OCI-LY7 (cell line): Measurements from ENCODE around the gene DNMT3B. TPM values are rescaled to one million over a fixed set of nuclear protein-coding genes. Genes with fewer than 3 reads are reported as not detected.

Experiments used
- BruUV-seq: library from RNA; stranded (reverse); fragments of 400-500 nt; replicated peaks from 2 replicates; lab custom pipeline; 2021; lab: Mats Ljungman, UMichigan
- CTCF ChIA-PET: fragments of 300-600 bp; sonication (Branson Sonifier 250); formaldehyde crosslinking; loops from one replicate; lab custom pipeline; 2022; ENCODE audit warnings: antibody characterized with exemption; ENCODE audit not compliant: unreplicated experiment; lab: Charles Lee
- POLR2A ChIA-PET: fragments of 300-600 bp; sonication (Branson Sonifier 250); formaldehyde crosslinking; loops from one replicate; lab custom pipeline; 2022; ENCODE audit warnings: antibody characterized with exemption; lab: Charles Lee
- DNase-seq: peaks from one replicate; pipeline ENCODE4 v3.0.0-alpha.2; 2015; ENCODE audit warnings: low spot score
- H2AFZ ChIP-seq: fragments of 200-600 bp; sonication (generic), shearing (Covaris generic); 2 replicates; pipeline ENCODE4 v1.6.1; 2014; ENCODE audit warnings: mild to moderate bottlenecking, antibody characterized with exemption, low read length, moderate library complexity
- H3K27ac ChIP-seq: fragments of 200-600 bp; sonication (generic); 2 replicates; pipeline ENCODE4 v1.5.1; 2014; ENCODE audit warnings: mixed run types, low read depth, mild to moderate bottlenecking, moderate library complexity, low read length, inconsistent platforms; ENCODE audit not compliant: poor library complexity, severe bottlenecking
- H3K36me3 ChIP-seq: fragments of 200-600 bp; sonication (generic); 2 replicates; pipeline ENCODE4 v1.6.1; 2014; ENCODE audit warnings: mild to moderate bottlenecking, antibody characterized with exemption, low read length, moderate library complexity, mixed read lengths; ENCODE audit not compliant: insufficient read depth
- H3K4me1 ChIP-seq: fragments of 200-600 bp; sonication (generic); 2 replicates; pipeline ENCODE4 v1.5.1; 2014; ENCODE audit warnings: mild to moderate bottlenecking, low read length; ENCODE audit not compliant: insufficient read depth, poor library complexity, severe bottlenecking
- H3K4me2 ChIP-seq: fragments of 200-600 bp; sonication (generic); 2 replicates; pipeline ENCODE4 v1.6.1; 2014; ENCODE audit warnings: mild to moderate bottlenecking, low read length
- H3K4me3 ChIP-seq: fragments of 200-600 bp; sonication (generic); 2 replicates; pipeline ENCODE4 v1.5.1; 2014; ENCODE audit warnings: mild to moderate bottlenecking, low read depth, low read length; ENCODE audit not compliant: poor library complexity, severe bottlenecking
- H3K79me2 ChIP-seq: fragments of 200-600 bp; sonication (generic); 2 replicates; pipeline ENCODE4 v1.6.1; 2016; ENCODE audit warnings: low read depth, mild to moderate bottlenecking, low read length, moderate library complexity, mixed read lengths; ENCODE audit not compliant: insufficient read depth
- H3K9me2 ChIP-seq: fragments of 200-600 bp; sonication (generic); 2 replicates; pipeline ENCODE4 v1.6.1; 2016; ENCODE audit warnings: mild to moderate bottlenecking, low read length, mixed read lengths; ENCODE audit not compliant: insufficient read depth
- H3K9me3 ChIP-seq: fragments of 200-600 bp; sonication (generic); 2 replicates; pipeline ENCODE4 v1.6.1; 2014; ENCODE audit warnings: mild to moderate bottlenecking, mixed run types, low read length, mixed read lengths
- H4K20me1 ChIP-seq: fragments of 200-600 bp; sonication (generic); 2 replicates; pipeline ENCODE4 v1.6.1; 2014; ENCODE audit warnings: mild to moderate bottlenecking, antibody characterized with exemption, low read length, moderate library complexity, mixed read lengths; ENCODE audit not compliant: insufficient read depth
- CTCF ChIP-seq: fragments of 200-600 bp; sonication (generic); conservative IDR thresholded peaks from 2 replicates; pipeline ENCODE4 v1.5.1; 2014; ENCODE audit warnings: mild to moderate bottlenecking, antibody characterized with exemption, low read length, moderate library complexity, mixed read lengths
- EZH2phosphoT487 ChIP-seq: fragments of 200-600 bp; sonication (generic); IDR thresholded peaks from 2 replicates; pipeline ENCODE4 v1.6.1; 2018; ENCODE audit warnings: low read depth, borderline replicate concordance, mild to moderate bottlenecking, mixed run types, antibody characterized with exemption, low read length, moderate library complexity, mixed read lengths
- intact Hi-C: fragments of 100-400 bp; cut with micrococcal nuclease; formaldehyde crosslinking; loops from one replicate; pipeline ENCODE4 v1.10.0; 2022; ENCODE audit not compliant: unreplicated experiment
- total RNA-seq, 2 experiments: library from RNA; depleted of rRNA in 1 of 2; stranded (reverse); fragments of >200 nt in 1 of 2; shearing (Covaris generic) in 1 of 2; gene quantifications; 2 replicates each; pipeline ENCODE4 v1.2.3, GENCODE V29; 2014 to 2022

Gene DNMT3B
- total RNA-seq, 2 experiments from 2014 or later, result 12.1 to 13.8 TPM

DNA sequence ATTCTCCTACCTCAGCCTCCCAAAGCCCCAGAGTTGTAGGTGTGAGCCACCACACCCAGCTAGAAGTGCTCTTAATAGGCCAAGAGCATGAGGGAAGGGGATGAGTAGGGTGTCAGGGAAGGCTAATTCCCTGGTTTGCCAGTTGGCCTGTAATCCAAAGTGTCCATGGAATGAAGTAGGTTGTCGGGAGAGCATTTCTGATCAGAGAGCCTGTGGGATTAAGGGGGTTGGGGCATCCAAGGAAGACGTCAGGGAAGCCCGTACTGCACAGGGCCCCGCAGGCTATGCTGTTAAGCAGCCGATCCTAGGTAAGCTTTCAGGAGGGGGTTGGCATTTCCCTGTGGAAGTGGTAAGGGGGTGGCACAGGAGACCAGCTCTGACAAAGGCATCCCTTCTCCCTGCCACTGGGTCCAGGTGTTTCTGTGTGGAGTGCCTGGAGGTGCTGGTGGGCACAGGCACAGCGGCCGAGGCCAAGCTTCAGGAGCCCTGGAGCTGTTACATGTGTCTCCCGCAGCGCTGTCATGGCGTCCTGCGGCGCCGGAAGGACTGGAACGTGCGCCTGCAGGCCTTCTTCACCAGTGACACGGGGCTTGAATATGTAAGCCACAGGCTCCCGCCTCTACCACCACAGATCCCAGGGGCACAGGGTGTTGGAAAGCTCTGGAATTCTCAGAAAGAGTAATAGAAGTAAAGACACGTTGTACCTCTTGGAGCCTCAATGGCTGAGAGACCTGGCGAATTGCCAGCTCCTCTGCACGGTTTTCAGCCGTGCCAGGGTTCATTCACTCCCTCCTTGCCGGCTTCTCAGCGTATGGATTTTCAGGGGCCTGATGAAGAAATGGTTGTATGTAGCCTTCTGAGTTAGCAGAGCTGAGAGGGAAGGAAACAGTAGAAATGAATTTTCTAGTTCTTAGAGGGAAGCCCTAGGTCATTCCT lies 36.1 kb downstream of the DNMT3B start:
- H3K4me3 ChIP-seq, result no peak overlapping the region
- H3K4me2 ChIP-seq, result no peak overlapping the region
- no peaks in the 10 kb centered on the region for H3K9me2 ChIP-seq
- H3K4me1 ChIP-seq, result no peaks in the 10 kb centered on the region
- TF ChIP-seq EZH2phosphoT487 (no peak), CTCF (no peak)
- no peaks in the 10 kb centered on the region for H4K20me1 ChIP-seq
- ChIA-PET CTCF (no interaction called here), POLR2A (no interaction called here)
- peaks cover 30% of the 10 kb centered on the region for H3K36me3 ChIP-seq
- H3K9me3 ChIP-seq, result no peaks in the 10 kb centered on the region
- H3K27ac ChIP-seq, result no peak overlapping the region
- H3K79me2 ChIP-seq, result no peaks in the 10 kb centered on the region
- no peak overlapping the region for H2AFZ ChIP-seq
- no peak for DNase-seq
- intact Hi-C loops, result no loop called here
- no TSS peak for BruUV-seq

DNA sequence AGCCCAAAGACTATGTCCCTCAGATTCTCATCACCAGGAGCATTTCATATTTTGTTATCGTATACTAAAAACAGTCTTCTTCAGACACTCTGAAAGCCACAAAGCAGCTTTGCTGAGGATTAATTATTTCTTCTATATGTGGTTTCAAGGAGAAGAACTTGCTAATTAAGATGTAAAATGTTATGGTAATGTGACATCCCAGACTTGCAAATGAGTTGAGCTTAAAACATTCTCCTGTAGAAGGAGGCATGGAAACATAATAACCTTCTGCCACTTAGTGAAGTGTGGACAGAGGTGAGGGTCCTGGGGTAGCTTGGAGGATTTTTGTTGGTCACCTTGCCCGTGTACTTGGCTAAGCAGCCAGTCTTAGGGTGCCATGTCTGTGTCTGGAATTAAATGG lies 40.9 kb downstream of the DNMT3B start:
- BruUV-seq, result no TSS peak
- H3K4me3 ChIP-seq, result no peak overlapping the region
- POLR2A ChIA-PET, result interaction anchor here (0.7 kb wide), 1 partner anchor 145 kb away, joined by 4 read pairs; no protein-coding TSS in a partner anchor

DNA sequence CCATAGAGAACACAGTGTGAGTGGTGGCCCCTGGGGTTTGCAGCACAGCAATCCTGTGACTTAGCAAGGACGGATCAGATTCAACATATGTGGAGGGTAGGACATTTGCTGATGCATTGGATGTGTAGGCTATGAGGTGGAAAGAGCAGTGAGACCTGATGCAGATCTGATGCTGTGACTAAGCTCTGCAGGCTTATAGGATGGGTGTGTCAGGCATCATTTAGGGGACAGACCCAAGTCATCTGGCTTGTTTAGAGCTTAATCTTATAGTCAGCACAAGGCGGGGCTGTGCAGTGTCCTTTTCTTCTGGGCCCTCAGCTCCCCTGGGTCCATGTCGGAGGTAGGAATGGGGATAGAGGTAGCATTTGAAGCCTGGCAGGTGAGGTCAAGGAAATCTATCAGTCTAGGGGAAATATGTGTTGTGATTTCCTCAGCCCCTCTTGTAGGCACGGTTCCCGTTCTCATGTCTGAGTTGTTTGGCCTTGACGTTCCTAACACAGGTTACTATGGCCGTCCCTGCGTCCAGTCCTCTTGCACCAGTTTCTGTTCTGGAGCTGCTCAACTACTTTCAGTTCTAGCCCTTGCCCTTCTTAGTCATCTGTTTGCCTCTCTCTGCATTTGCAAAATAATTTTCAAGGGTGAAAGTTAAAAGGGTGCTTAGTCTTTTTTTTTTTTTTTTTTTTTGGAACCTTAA lies 42.0 kb downstream of the DNMT3B start:
- Histone ChIP-seq H3K4me2 (no peak overlapping the region), H3K27ac (no peak overlapping the region), H2AFZ (no peak overlapping the region), H3K9me2 (no peaks in the 10 kb centered on the region), H4K20me1 (no peaks in the 10 kb centered on the region), H3K36me3 (peaks cover 49% of the 10 kb centered on the region), H3K9me3 (no peaks in the 10 kb centered on the region), H3K4me1 (no peaks in the 10 kb centered on the region), H3K4me3 (no peak overlapping the region), H3K79me2 (no peaks in the 10 kb centered on the region)
- POLR2A ChIA-PET, result interaction anchor here (0.5 to 2.0 kb wide), 3 partner anchors 16 to 449 kb away, joined by 3 to 5 read pairs (median 3); partner anchors contain the start of gene MAPRE1
- TF ChIP-seq EZH2phosphoT487, result no peak
- no peak for TF ChIP-seq CTCF
- CTCF ChIA-PET, result interaction anchor here (0.5 kb wide), 1 partner anchor 529 kb away, joined by 3 read pairs; no protein-coding TSS in a partner anchor
- intact Hi-C loops, result no loop called here
- no peak for DNase-seq
- BruUV-seq, result no TSS peak

More for the DNA sequence above, 40.9 kb downstream of the DNMT3B start:
- peaks cover 43% of the 10 kb centered on the region for H3K36me3 ChIP-seq
- H2AFZ ChIP-seq, result no peak overlapping the region
- no peaks in the 10 kb centered on the region for H3K4me1 ChIP-seq
- H3K9me2 ChIP-seq, result no peaks in the 10 kb centered on the region
- no peaks in the 10 kb centered on the region for H4K20me1 ChIP-seq
- no peak overlapping the region for H3K4me2 ChIP-seq
- no peaks in the 10 kb centered on the region for H3K9me3 ChIP-seq
- DNase-seq, result no peak
- H3K27ac ChIP-seq, result no peak overlapping the region
- CTCF ChIA-PET, result no interaction called here
- no peak for TF ChIP-seq EZH2phosphoT487
- intact Hi-C loops, result no loop called here
- no peaks in the 10 kb centered on the region for H3K79me2 ChIP-seq
